HG03175 (cell line): ENCODE data around the gene TMEM63C.

ENCODE experiments used
- ATAC-seq: cut with Tn5 transposase; IDR thresholded peaks from one replicate; pipeline ENCODE4 v1.9.1; 2021; ENCODE audit warnings: mild to moderate bottlenecking, moderate library complexity; ENCODE audit not compliant: unreplicated experiment

TMEM63C gene

DNA sequence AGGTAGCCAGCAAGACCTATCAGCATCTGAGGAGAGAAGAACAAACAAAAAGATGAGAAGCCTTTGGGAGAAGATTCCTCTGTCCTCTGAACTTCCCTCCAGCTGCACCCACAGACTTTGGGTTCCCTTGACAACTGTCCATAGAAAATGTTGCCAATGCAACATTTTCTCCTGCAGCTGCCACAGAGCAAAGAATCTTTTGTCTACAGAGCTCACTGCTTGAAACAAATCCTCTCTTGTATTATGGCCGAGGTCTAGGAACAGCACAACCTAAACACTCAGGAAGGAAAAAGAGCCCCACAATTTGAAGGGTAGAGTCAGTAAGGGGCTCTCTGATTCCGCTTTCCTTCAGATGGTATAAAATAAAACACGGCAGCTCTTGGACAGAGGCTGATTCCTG lies 124.8 kb downstream of the TMEM63C start:
- no peak for ATAC-seq

DNA sequence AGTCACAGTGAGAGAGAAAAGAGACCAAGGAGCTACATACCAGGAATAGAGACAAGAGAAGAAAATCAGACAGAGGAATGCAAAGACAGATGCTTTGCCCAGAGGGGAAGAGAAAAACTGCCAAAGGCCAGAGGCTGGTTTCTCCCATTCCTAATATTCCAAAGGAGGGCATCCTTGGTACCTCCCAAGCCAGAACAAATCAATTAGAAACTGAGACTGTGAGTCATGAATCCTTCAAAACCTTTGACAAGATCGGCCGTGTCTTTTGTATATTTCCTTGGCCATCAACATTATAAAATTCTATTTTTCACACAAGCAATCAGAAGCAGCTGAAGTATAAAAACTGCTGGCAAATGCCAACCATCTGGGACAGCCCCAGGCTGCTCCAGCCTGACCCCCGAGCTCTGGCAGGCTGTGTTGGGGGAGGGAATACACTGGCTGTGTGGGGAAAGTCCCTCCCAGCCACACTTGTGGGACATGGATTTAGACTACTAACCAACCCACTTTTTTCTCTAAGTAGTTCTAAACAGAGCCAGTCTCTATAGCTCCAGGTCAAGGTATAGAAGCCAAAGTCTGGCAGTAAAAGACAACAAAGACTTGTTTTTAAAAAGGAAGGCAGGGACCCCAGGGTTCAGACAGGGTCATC lies 125.4 kb downstream of the TMEM63C start:
- no peak for ATAC-seq
